GM19328 (cell line): ENCODE data around the gene NPTX1.

Source experiments
- ATAC-seq: cut with Tn5 transposase; IDR thresholded peaks from one replicate; pipeline ENCODE4 v1.9.1; 2021; ENCODE audit warnings: mild to moderate bottlenecking, moderate library complexity; ENCODE audit not compliant: unreplicated experiment

The NPTX1 gene

GRCh38 chr17:80461528-80462160 lies 14.8 kb downstream of the NPTX1 start:
- no peak for ATAC-seq

DNA sequence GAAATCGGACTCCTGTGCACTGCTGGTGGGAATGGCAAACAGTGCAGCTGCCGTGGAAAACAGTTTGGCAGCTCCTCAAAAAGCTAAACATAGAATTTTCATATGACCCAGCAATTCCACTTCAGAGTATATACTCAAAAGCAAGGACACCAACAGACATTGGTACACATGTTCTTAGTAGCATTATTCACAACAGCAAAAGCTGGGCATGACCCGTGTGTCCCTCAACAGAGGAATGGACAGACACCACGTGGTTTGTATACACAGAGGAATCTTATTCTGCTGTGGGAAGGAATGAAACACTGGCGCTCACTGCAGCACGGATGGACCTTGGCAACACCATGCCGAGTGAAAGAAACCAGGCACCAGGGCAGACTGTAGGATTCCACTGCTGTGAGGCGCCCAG lies 16.0 kb downstream of the NPTX1 start:
- no peak for ATAC-seq

- ATAC-seq, result no peak
These were observed 17.2 kb downstream of the NPTX1 start for GRCh38 chr17:80459234-80459633.

DNA sequence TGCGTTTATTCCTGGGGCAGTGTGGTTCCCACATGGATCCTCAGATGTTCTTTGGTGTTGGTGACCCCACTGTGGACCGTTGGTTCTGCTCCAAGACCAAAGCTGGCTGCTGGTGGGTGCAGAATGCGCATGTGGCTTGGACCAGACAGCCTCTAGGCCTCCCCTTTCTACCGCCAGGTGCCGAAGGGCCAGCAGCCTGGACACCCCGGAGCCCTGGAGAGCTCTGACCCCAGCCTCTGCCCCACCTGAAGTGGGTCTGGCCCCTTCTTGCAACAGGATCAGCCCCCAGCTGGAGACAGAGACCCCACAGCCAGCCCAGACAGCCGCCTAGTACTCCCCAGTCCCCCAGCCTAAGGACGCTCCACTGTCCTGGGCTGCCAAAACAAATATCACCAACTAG lies 18.4 kb downstream of the NPTX1 start:
- no peak for ATAC-seq

DNA sequence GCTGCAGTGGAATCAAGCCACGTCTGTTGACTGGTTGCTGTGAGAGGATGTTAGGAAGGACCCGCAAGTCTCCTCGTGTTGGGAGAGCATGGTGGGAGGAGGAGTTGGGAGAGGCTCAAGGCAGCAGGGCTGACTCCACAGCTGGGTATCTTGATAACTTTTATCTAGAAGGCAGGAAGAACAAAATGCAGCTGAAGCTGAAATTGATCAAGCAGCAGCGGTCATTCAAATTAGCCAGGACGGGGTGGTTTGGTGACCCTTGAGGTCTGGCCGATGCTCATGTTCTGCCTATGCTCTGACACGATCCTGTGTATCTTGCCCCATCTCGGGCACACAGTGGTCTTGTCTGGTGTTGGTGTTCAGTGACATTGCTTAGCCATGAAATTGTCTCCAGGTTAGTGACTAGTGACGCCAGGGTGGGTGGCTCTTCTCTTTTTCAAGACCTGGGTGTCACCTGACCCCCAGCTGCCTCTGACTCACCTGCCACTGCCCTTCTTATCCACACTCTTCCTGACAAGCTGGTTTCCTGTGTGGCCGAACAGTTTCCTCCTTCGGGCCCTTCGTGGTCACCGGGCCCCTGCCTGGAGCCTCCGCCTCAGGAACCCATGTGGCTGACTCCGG lies 19.1 kb downstream of the NPTX1 start:
- ATAC-seq, result no peak

- ATAC-seq, result no peak
These were observed 19.8 kb downstream of the NPTX1 start for GRCh38 chr17:80456465-80457235.

DNA sequence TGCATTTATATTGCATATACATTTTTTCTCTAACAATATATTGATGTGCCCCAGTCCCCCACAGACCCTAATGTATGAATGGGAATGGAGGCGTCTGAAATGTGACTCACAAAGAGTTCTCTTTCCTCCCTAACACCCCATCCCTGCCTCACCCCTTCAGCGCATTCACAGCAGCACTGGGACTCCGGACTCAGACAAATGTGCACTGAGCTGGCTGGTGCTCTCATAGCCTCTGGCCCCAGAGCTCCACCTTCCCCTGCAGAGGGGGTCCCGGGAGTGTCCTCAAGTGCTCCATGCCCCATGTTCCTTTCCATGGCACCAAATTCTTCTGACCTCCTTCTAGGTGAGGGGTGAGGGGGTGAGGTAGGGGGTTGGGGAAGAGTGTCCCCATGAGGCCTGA lies 20.6 kb downstream of the NPTX1 start:
- no peak for ATAC-seq

GRCh38 chr17:80455336-80455710 lies 21.1 kb downstream of the NPTX1 start:
- ATAC-seq, result no peak

GRCh38 chr17:80454557-80455335 lies 21.7 kb downstream of the NPTX1 start:
- peak; percentile 79 for ATAC-seq

DNA sequence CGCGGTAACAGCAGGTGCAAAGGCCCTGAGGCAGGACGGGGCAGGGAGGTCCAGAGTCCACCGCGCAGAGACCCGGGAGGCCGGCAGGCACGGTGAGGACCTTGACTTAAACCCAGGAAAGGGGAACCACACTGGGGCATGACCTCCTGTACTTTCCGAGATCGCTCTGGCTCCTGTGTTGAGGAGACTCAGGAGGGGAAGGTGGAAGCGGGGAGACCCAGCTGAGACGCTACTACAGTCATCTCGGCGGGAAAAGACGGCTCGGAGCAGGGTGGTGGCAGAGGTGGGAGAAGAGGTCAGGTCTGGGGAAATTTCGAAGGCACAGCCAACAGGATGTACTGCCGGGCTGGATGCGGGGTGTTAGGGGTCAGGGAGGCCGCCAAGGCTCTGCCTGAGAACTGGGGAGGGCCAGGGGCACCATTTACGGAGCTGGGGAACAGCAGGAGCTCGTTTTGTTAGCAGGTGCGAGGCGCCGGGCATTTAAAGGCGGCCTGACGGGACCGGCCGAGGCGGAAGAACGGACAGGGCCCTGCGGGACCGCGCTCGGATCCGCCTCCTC lies 22.3 kb downstream of the NPTX1 start:
- no peak for ATAC-seq

- ATAC-seq, result no peak
These were observed 23.0 kb downstream of the NPTX1 start for GRCh38 chr17:80453126-80453997.

- no peak for ATAC-seq
These were observed 24.1 kb downstream of the NPTX1 start for GRCh38 chr17:80452173-80452915.

DNA sequence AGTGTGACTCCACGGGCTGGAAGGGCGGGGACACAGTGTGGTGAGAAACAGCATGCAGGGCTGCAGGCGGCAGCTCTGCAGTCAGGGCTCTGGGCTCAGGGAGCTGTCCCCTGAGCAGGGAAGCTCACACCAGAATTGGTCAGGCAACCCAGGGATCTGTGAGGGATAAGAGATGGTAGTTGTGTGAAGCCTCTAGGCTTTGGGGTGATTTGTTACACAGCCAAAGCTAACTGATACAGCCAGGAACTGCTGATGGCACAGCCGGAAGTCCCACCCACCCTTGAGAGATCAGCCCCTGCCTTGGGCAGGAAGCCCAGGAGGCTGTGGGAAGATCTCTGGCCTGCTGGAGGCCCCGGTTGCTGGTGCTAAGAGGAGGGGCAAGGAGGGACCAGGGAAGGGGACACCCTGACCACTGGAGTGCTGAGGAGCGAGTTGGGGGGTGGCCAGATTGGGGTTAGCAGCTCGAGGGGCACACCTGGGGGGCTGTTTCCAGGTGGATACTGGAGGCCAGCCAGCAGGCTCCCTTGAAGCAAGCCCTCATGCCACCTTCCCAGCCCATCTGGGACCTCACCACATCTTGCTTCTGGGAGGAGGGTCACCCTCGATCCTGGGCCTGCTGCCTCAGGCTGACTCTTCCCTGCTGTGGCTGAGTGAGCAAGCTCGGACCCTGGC lies 25.2 kb downstream of the NPTX1 start:
- no peak for ATAC-seq

DNA sequence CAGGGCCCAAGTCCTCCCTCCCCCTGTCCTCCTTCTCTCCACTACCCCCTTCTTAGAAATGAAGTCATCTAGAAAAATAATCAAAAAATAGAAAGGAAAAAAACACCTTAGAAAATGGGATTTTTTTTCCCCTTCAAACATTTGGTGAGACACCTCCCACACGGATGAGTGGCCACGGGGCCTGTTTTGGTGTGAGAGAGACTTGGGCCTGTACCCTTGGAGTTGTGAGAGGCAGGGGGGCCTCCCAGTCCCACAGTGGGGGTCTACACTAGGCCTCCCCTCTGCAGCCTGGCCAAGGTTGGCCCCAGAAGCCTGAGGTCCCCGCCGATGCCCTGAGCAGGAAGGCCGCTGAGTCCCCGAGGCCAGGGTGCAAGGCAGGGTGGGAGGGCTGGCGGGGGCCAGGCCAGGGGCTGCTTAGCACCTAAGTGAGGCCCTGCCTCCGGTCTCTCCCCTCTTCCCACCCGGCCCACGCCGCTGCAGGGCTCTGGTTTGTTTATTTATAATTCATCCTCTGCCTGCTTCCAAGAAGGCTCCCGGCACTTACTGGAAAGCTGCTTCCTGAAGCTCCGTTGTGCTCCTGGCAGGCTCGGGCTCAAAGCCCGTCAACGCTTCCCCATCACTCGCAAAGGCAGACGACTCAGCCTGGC lies 26.4 kb downstream of the NPTX1 start:
- ATAC-seq, result no peak

DNA sequence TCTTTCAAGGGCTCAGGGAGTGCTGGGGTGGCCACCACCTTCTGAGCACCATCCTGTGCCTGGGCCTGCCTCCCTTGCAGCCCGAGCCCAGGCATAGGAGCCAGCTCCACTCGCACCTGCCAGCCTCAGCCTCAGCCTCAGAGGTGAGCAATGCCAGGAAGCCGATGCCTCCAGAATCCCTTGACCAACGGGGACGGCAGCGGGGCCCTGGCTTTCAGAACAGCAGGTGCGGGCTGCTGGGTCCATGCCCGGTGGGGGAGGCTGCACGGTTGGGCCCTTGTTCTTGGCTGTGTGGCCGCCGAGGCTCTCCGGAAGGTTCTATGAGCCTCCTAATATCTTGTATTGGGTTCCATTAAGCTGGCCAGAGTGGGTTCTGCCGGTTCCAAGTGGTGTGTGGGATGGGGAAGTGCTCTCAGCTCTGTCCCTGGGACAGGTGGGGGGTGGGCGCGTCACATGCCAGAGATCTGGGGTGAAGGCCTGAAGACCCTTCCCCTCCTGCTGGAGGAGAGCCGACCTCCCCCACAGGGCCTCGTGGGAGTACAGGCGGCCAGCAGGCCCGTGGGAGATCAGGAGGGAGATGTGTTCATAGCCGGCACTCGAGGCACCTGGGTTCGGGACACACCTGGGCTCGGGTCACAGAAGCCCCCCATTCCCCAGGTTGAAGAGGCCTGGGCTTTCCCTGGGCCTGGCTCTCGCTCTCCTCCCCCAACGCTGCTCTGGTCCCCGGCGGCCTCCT lies 27.0 kb downstream of the NPTX1 start:
- ATAC-seq, result no peak

GRCh38 chr17:80447790-80448189 lies 28.6 kb downstream of the NPTX1 start:
- no peak for ATAC-seq

DNA sequence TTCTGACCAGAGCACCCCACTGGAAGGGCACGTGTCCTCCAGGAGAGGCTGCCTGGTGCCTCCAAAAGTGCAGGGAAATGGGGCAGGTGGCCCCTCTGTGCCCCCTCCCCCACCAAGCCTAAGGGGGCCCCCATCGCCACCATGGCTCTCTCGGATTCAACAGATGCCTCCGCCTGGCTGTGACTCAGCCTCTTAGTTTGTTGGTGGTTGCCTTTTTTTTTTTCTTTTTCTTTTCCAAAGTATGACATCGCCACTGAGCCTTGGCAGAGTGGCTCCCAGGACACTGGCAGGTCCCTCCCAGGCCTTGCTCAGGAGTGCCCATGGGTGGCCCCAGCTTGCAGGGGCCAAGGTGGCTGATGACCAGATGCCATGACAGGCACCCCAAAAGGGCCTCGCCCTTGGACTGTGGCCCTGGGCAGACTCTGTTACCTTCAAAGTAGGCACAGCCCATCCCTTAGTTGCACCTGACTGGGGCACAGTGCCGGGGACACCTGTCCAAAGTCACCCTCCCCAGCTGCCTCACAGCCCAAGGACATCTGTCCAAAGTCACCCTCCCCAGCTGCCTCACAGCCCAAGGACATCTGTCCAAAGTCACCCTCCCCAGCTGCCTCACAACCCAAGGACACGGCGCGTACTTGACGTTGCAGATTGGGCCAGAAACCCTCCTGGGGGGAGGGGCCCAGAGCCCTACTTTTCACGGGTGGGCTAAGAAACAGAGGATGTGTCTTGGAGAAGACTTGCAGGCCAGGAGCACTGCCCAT lies 29.6 kb downstream of the NPTX1 start:
- no peak for ATAC-seq
